ENCODE data around the gene SRGAP3. TPM values are rescaled to one million over a fixed set of nuclear protein-coding genes. Genes with fewer than 3 reads are reported as not detected.

Gene SRGAP3
- total RNA-seq, 5 donors from 2014 or later (not counting 1 experiment from before 2014, with no cell fraction given), result 1.4 to 4.4 (median 2.8) TPM

DNA sequence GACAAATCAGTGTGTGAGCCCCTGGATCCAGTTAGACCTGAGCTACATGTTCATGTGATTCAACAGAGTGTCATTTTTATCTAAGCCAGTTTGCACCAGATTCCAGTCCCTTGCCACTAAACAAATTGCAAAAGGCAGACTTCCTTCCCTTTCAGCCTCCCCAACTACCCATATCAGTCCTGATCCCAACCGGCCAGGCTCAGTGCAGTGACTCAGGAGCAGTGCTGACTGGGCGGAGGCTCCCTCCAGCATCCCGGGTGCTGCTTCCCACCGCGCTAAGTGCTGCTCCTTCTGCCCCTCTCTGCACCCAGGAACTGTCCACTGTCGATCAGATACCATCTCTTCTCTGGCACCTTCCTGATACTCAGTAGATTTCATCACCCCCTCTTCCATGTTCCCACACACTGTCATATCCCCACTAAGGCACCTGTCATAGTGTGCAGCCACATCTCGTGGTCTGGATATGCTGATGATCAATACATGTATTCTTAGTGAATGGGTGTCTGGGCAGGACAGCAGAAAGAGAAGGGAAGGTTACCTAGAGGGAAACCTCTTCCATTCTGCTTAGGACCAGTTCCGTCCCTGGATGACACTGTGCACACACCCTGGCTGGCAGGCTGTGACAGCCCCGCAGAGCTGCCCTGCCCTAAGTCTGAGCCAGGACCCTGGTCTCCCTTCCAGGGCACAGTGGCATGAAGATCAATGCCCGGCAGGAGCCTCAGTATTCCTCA, 177.3 kb downstream of the SRGAP3 start:
- WGBS (ENCODE audit: insufficient coverage), result 84% methylated on average over 5 of the region's 10 CpGs
- H3K9me3 ChIP-seq, result no peaks in the 10 kb centered on the region

DNA sequence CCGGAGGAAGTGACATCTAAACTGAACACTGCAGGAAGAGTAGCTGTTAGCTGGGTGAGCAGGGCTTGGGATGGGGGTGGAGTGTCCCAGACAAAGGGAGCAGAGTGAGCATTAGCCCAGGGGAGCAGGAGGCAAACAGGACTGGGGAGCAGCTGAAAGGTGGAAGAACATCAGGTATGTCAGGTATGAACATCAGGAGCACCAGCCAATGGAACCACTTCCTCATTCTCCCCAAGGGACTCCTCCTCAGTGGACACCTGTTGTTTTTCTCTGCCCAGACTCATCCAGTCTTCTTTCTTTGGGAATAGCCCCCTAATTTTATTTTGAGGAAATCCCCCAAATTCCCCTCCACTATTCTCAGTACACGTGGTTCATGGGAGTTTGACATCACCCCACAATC, 178.5 kb downstream of the SRGAP3 start:
- ChIA-PET POLR2A (no interaction called here), CTCF (no interaction called here)
- H3K27ac ChIP-seq (ENCODE audit: low read length), result no peak overlapping the region
- WGBS (ENCODE audit: insufficient coverage), result 100% methylated on average over 1 of the region's 2 CpGs
- no peaks in the 10 kb centered on the region for H3K36me3 Mint-ChIP-seq
- H3K4me1 Mint-ChIP-seq, result no peaks in the 10 kb centered on the region
- no peaks in the 10 kb centered on the region for H3K4me1 ChIP-seq (ENCODE audit: control insufficient read depth in 1 of 2, extremely low read depth in 1 of 2, insufficient read depth in 2 of 2, low read length in 2 of 2)
- no peak overlapping the region for H3K4me3 Mint-ChIP-seq
- ATAC-seq (replicated peaks in 1 of 4), result no peak
- peaks cover 0 to 4% of the 10 kb centered on the region in 2 donors for H3K27me3 Mint-ChIP-seq
- H3K9me3 ChIP-seq, result no peaks in the 10 kb centered on the region
- no peak overlapping the region for H3K4me3 ChIP-seq (ENCODE audit: control insufficient read depth in 1 of 2, extremely low read depth in 1 of 2, low read length in 1 of 2)
- H3K9me3 Mint-ChIP-seq, result no peaks in the 10 kb centered on the region
- H3K36me3 ChIP-seq (ENCODE audit: control insufficient read depth in 2 of 2, extremely low read depth in 1 of 2, insufficient read depth in 1 of 2, low read length in 1 of 2), result no peaks in the 10 kb centered on the region
- peaks cover 0 to 3% of the 10 kb centered on the region in 2 experiments for H3K27me3 ChIP-seq (replicated peaks in 1 of 2; ENCODE audit: control insufficient read depth in 2 of 2, extremely low read depth in 1 of 2, insufficient read depth in 2 of 2, low read length in 1 of 2)
- no peak overlapping the region for H3K27ac Mint-ChIP-seq
- DNase-seq, result no peak

More for the DNA sequence above, 177.3 kb downstream of the SRGAP3 start:
- Mint-ChIP-seq H3K4me1 (no peaks in the 10 kb centered on the region), H3K9me3 (no peaks in the 10 kb centered on the region), H3K4me3 (no peak overlapping the region), H3K36me3 (no peaks in the 10 kb centered on the region), H3K27ac (no peak overlapping the region), H3K27me3 (peaks cover 0 to 2% of the 10 kb centered on the region in 2 donors)
- ATAC-seq (replicated peaks in 1 of 4) (no peak), DNase-seq (no peak)
- Histone ChIP-seq H3K4me1 (ENCODE audit: control insufficient read depth in 1 of 2, extremely low read depth in 1 of 2, insufficient read depth in 2 of 2, low read length in 2 of 2) (no peaks in the 10 kb centered on the region), H3K36me3 (ENCODE audit: control insufficient read depth in 2 of 2, extremely low read depth in 1 of 2, insufficient read depth in 1 of 2, low read length in 1 of 2) (no peaks in the 10 kb centered on the region), H3K27me3 (replicated peaks in 1 of 2; ENCODE audit: control insufficient read depth in 2 of 2, extremely low read depth in 1 of 2, insufficient read depth in 2 of 2, low read length in 1 of 2) (peaks cover 0 to 3% of the 10 kb centered on the region in 2 experiments), H3K4me3 (ENCODE audit: control insufficient read depth in 1 of 2, extremely low read depth in 1 of 2, low read length in 1 of 2) (no peak overlapping the region), H3K27ac (ENCODE audit: low read length) (no peak overlapping the region)
- CTCF ChIA-PET, result no interaction called here
- POLR2A ChIA-PET, result no interaction called here

DNA sequence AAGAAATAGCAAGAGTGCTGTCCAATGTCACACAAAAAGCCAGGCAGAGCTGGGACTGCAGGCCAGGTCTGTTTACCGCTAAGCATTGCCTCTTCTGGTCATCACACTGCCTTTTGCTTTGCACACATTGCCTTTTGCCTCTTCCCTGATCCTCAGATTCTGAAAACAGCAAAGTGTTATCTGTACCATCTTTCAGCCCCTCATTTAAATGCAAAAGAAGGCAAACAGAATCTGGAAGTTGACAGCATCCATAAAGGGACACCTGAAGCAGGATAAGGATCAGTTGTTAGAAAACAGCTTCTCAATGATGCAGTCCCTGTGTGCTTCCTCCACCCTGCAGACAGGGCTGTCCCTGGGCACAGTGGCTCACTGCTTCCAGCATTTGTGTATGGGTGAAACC, 179.5 kb downstream of the SRGAP3 start:
- Mint-ChIP-seq H3K36me3 (no peaks in the 10 kb centered on the region), H3K4me3 (no peak overlapping the region), H3K27me3 (peaks cover 0 to 4% of the 10 kb centered on the region in 2 donors), H3K27ac (no peak overlapping the region), H3K4me1 (no peaks in the 10 kb centered on the region), H3K9me3 (no peaks in the 10 kb centered on the region)
- ChIA-PET CTCF (no interaction called here), POLR2A (no interaction called here)
- 100% methylated on average over 1 of the region's 1 CpG for WGBS (ENCODE audit: insufficient coverage)
- Histone ChIP-seq H3K27ac (ENCODE audit: low read length) (no peak overlapping the region), H3K36me3 (ENCODE audit: control insufficient read depth in 2 of 2, extremely low read depth in 1 of 2, insufficient read depth in 1 of 2, low read length in 1 of 2) (no peaks in the 10 kb centered on the region), H3K27me3 (replicated peaks in 1 of 2; ENCODE audit: control insufficient read depth in 2 of 2, extremely low read depth in 1 of 2, insufficient read depth in 2 of 2, low read length in 1 of 2) (peaks cover 0 to 3% of the 10 kb centered on the region in 2 experiments), H3K4me1 (ENCODE audit: control insufficient read depth in 1 of 2, extremely low read depth in 1 of 2, insufficient read depth in 2 of 2, low read length in 2 of 2) (no peaks in the 10 kb centered on the region), H3K4me3 (ENCODE audit: control insufficient read depth in 1 of 2, extremely low read depth in 1 of 2, low read length in 1 of 2) (no peak overlapping the region), H3K9me3 (no peaks in the 10 kb centered on the region)
- ATAC-seq (replicated peaks in 1 of 4) (no peak), DNase-seq (no peak)

DNA sequence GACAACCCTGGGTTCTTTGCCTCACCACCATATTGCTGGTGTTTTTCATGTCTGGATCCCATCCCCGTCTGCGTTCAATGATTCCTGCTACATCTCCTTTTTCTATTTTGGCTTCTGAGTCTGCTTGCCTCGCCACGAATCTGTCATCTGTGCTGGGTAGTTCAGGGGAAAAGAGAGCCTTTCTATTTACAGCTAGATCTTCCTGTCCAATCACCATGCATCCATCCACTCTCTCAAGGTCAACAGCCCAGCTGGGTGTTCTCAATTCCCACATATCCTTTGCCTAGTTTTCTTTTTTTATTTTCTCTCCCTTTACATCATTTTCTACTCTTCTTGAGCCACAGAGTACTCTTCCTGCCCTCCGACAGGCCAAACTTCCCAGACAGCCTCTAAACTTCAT, 181.4 kb downstream of the SRGAP3 start:
- H3K9me3 Mint-ChIP-seq, result no peaks in the 10 kb centered on the region
- H3K36me3 ChIP-seq (ENCODE audit: control insufficient read depth in 2 of 2, extremely low read depth in 1 of 2, insufficient read depth in 1 of 2, low read length in 1 of 2), result no peaks in the 10 kb centered on the region
- no peak overlapping the region for H3K27ac Mint-ChIP-seq
- no peak overlapping the region for H3K27ac ChIP-seq (ENCODE audit: low read length)
- H3K4me3 Mint-ChIP-seq, result no peak overlapping the region
- H3K9me3 ChIP-seq, result no peaks in the 10 kb centered on the region
- H3K27me3 Mint-ChIP-seq, result peaks cover 0 to 4% of the 10 kb centered on the region in 2 donors
- no peak overlapping the region for H3K4me3 ChIP-seq (ENCODE audit: control insufficient read depth in 1 of 2, extremely low read depth in 1 of 2, low read length in 1 of 2)
- WGBS (ENCODE audit: insufficient coverage), result 69% methylated on average over 1 of the region's 5 CpGs
- H3K4me1 Mint-ChIP-seq, result no peaks in the 10 kb centered on the region
- POLR2A ChIA-PET, result no interaction called here
- CTCF ChIA-PET, result interaction anchor here in 1 of 2 donors (1.0 kb wide), 1 partner anchor 22 kb away, joined by 3 read pairs; no protein-coding TSS in a partner anchor
- no peaks in the 10 kb centered on the region for H3K4me1 ChIP-seq (ENCODE audit: control insufficient read depth in 1 of 2, extremely low read depth in 1 of 2, insufficient read depth in 2 of 2, low read length in 2 of 2)
- no peaks in the 10 kb centered on the region for H3K36me3 Mint-ChIP-seq
- DNase-seq (no peak), ATAC-seq (replicated peaks in 1 of 4) (no peak)
- H3K27me3 ChIP-seq (replicated peaks in 1 of 2; ENCODE audit: control insufficient read depth in 2 of 2, extremely low read depth in 1 of 2, insufficient read depth in 2 of 2, low read length in 1 of 2), result peaks cover 0 to 9% of the 10 kb centered on the region in 2 experiments

DNA sequence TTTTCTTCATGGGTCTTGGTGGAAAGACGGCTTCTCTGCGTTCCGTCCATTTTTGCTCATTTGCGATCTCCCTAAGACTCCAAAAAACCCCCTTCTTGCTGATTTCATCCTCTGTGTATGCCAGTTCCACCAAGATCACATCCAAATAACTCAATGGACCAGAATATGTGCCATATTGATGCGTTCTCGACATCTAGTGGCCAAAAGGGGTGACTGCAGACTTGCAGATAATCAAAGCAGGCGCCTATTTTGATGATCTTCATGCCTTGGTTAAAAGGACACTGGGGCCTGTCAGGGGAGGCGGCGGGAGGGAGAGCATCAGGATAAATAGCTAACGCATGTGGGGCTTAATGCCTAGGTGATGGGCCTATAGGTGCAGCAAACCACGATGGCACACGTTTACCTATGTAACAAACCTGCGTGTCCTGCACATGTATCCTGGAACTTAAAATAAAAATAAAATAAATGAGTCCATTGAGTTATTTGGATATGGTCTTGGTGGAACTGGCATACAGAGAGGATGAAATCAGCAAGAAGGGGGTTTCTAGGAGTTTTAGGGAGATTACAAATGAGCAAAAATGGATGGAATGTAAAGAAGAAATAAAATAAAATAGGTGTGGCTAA, 182.0 kb downstream of the SRGAP3 start:
- Mint-ChIP-seq H3K27ac (no peak overlapping the region), H3K36me3 (peaks cover 3% of the 10 kb centered on the region), H3K27me3 (peaks cover 0 to 4% of the 10 kb centered on the region in 2 donors), H3K4me1 (no peaks in the 10 kb centered on the region), H3K9me3 (peaks cover 4 to 5% (median 4%) of the 10 kb centered on the region in 3 donors), H3K4me3 (no peak overlapping the region)
- Histone ChIP-seq H3K4me1 (ENCODE audit: control insufficient read depth in 1 of 2, extremely low read depth in 1 of 2, insufficient read depth in 2 of 2, low read length in 2 of 2) (no peaks in the 10 kb centered on the region), H3K27ac (ENCODE audit: low read length) (no peak overlapping the region), H3K4me3 (ENCODE audit: control insufficient read depth in 1 of 2, extremely low read depth in 1 of 2, low read length in 1 of 2) (no peak overlapping the region), H3K36me3 (ENCODE audit: control insufficient read depth in 2 of 2, extremely low read depth in 1 of 2, insufficient read depth in 1 of 2, low read length in 1 of 2) (no peaks in the 10 kb centered on the region), H3K9me3 (no peaks in the 10 kb centered on the region), H3K27me3 (replicated peaks in 1 of 2; ENCODE audit: control insufficient read depth in 2 of 2, extremely low read depth in 1 of 2, insufficient read depth in 2 of 2, low read length in 1 of 2) (peaks cover 0 to 9% of the 10 kb centered on the region in 2 experiments)
- WGBS (ENCODE audit: insufficient coverage), result 76% methylated on average over 10 of the region's 13 CpGs
- ChIA-PET POLR2A (no interaction called here), CTCF (interaction anchor here (0.6 to 1.0 kb wide), 2 partner anchors 22 to 196 kb away, joined by 3 read pairs; no protein-coding TSS in a partner anchor)
- ATAC-seq (replicated peaks in 1 of 4) (no peak), DNase-seq (peak in 3 of 35 experiments; percentile 3 to 27 (median 7))

DNA sequence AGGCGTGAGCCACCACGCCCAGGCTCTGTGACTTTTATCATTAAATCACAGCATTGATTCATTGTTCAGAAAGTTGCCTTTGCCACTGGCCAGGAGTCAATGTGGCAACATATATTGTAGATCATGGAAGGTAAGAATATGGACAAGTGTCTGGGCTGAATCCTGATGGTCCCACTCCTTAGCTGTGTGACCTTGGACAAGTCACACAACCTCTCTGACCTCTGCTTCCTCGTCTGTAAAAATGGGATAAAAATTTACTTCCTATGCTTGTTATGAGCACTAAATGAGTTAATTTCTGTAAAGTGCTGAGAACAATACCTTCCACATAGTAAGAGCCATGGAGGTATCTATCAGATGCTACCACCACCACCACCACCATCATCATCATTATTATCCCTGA, 182.7 kb downstream of the SRGAP3 start:
- Mint-ChIP-seq H3K4me1 (no peaks in the 10 kb centered on the region), H3K4me3 (no peak overlapping the region), H3K27me3 (peaks cover 0 to 2% of the 10 kb centered on the region in 2 donors), H3K9me3 (peaks cover 6 to 7% (median 7%) of the 10 kb centered on the region in 3 donors), H3K36me3 (peaks cover 5% of the 10 kb centered on the region), H3K27ac (no peak overlapping the region)
- Histone ChIP-seq H3K27ac (ENCODE audit: low read length) (no peak overlapping the region), H3K36me3 (ENCODE audit: control insufficient read depth in 2 of 2, extremely low read depth in 1 of 2, insufficient read depth in 1 of 2, low read length in 1 of 2) (no peaks in the 10 kb centered on the region), H3K4me3 (ENCODE audit: control insufficient read depth in 1 of 2, extremely low read depth in 1 of 2, low read length in 1 of 2) (no peak overlapping the region), H3K27me3 (replicated peaks in 1 of 2; ENCODE audit: control insufficient read depth in 2 of 2, extremely low read depth in 1 of 2, insufficient read depth in 2 of 2, low read length in 1 of 2) (peaks cover 0 to 6% of the 10 kb centered on the region in 2 experiments), H3K4me1 (ENCODE audit: control insufficient read depth in 1 of 2, extremely low read depth in 1 of 2, insufficient read depth in 2 of 2, low read length in 2 of 2) (no peaks in the 10 kb centered on the region), H3K9me3 (no peaks in the 10 kb centered on the region)
- DNase-seq (no peak), ATAC-seq (replicated peaks in 1 of 4) (no peak)
- WGBS (ENCODE audit: insufficient coverage), result 86% methylated on average over 2 of the region's 3 CpGs
- POLR2A ChIA-PET, result no interaction called here
- CTCF ChIA-PET, result interaction anchor here in 1 of 2 donors (0.6 kb wide), 2 partner anchors 25 to 197 kb away, joined by 3 read pairs; no protein-coding TSS in a partner anchor
